Right forelimb (tissue), 1 donor: ENCODE results near the gene LRIG2.

Experiments used
- DNase-seq: peaks from one replicate; pipeline ENCODE4 v3.0.0-alpha.2; 2018

LRIG2 gene

DNA sequence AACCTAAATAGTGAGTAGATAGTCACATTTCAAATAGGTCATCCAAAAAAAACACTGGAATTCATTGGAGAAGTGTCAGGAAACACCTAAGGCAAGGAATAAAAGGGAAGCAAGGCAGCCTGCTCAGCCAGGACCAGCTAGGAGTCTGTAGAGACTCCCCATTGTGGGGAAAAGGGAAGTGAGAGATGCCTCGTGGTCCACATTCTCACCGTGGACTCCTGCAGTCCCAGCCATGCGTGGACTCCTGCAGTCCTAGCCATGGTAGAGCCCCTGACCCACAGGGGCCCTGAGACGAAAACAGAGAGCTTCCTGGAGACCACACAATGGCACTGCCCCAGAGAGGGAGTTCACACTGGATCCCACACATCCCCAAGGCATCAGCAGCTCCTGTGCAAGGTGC is 97.5 kb downstream of the LRIG2 start:
- DNase-seq = no peak

DNA sequence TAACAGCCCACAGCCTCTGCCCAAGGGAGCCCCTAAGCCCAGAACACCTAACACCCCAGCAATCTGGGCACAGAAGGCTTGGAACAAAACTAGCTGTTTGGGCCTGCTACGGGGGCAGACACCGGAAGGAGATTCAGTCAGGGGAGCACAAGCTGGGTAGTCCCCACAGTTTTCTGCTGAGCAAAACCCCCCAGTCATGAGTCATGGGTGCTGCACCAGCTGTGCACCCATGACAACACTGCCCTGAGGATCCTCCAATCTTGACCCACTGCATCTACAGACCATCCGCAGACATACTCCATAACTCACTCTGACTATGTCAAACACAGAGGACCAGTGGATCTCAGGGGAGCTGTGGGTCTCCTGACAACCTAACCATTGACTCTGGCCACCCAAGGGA is 105.1 kb downstream of the LRIG2 start:
- no peak for DNase-seq

DNA sequence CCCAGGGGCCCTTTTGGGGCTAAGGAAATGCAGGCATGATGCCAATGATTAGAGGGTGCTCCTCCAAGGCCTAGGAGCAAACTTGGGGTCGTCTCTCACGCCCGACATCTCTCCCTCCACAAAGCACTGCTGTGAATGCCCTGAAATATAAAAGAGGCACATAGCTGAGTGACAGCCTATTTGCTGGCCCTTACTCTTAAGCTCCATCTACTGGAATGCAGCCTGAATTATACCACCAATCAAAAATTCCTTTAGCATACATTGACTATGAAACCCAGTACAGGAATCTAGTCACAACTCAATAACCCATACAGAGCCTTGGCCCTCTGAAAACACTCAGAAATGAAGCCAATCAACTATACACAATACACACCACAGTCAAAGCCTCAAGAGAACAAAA is 105.5 kb downstream of the LRIG2 start:
- no peak for DNase-seq
